GM21367 (cell line): ENCODE results near the gene SUSD1.
A peak's percentile ranks its signal among the peaks of the same experiment; 100 is the strongest.

Source experiments
- ATAC-seq: cut with Tn5 transposase; IDR thresholded peaks from one replicate; pipeline ENCODE4 v1.9.1; 2021; ENCODE audit not compliant: unreplicated experiment

SUSD1 gene

GRCh38 chr9:112020680-112021596 lies 154.2 kb downstream of the SUSD1 start:
- ATAC-seq, result no peak

GRCh38 chr9:112017878-112018277 lies 157.2 kb downstream of the SUSD1 start:
- no peak for ATAC-seq

GRCh38 chr9:112015736-112016135 lies 159.4 kb downstream of the SUSD1 start:
- no peak for ATAC-seq

- ATAC-seq, result no peak
Observed at GRCh38 chr9:112015149-112015548, 159.9 kb downstream of the SUSD1 start.

GRCh38 chr9:112013266-112013665 lies 161.8 kb downstream of the SUSD1 start:
- ATAC-seq, result no peak

- peak; percentile 79 for ATAC-seq
Observed at GRCh38 chr9:112012026-112012902, 162.8 kb downstream of the SUSD1 start.

GRCh38 chr9:112011051-112011620 lies 164.0 kb downstream of the SUSD1 start:
- no peak for ATAC-seq

GRCh38 chr9:112010537-112010936 lies 164.6 kb downstream of the SUSD1 start:
- no peak for ATAC-seq

- no peak for ATAC-seq
Observed at GRCh38 chr9:112009656-112010055, 165.4 kb downstream of the SUSD1 start.

- ATAC-seq, result no peak
Observed at GRCh38 chr9:112007575-112008240, 167.4 kb downstream of the SUSD1 start.

GRCh38 chr9:112006361-112007020 lies 168.6 kb downstream of the SUSD1 start:
- no peak for ATAC-seq

GRCh38 chr9:112005939-112006338 lies 169.2 kb downstream of the SUSD1 start:
- ATAC-seq, result no peak

GRCh38 chr9:112003538-112003937 lies 171.6 kb downstream of the SUSD1 start:
- ATAC-seq, result no peak

GRCh38 chr9:112002847-112003457 lies 172.1 kb downstream of the SUSD1 start:
- ATAC-seq, result no peak

GRCh38 chr9:112002131-112002846 lies 172.8 kb downstream of the SUSD1 start:
- ATAC-seq, result no peak

- no peak for ATAC-seq
Observed at GRCh38 chr9:112000743-112001142, 174.4 kb downstream of the SUSD1 start.

GRCh38 chr9:111999319-111999718 lies 175.8 kb downstream of the SUSD1 start:
- no peak for ATAC-seq

- no peak for ATAC-seq
Observed at GRCh38 chr9:111997831-111998230, 177.3 kb downstream of the SUSD1 start.

GRCh38 chr9:111994831-111995458 lies 180.2 kb downstream of the SUSD1 start:
- no peak for ATAC-seq
